H9 (cell line): ENCODE measurements around the gene CEP170B. TPM values are rescaled to one million over a fixed set of nuclear protein-coding genes. Genes with fewer than 3 reads are reported as not detected.

ENCODE experiments used
- DNase-seq: peaks from one replicate; pipeline ENCODE4 v3.0.0-alpha.2; 2017
- H2AFZ ChIP-seq: one replicate; pipeline ENCODE4 v1.6.1; 2013; ENCODE audit warnings: mild to moderate bottlenecking, low read length, control low read depth, moderate library complexity
- H2AK5ac ChIP-seq: 2 replicates; pipeline ENCODE4 v1.6.1; 2013; ENCODE audit warnings: low read length, control low read depth, mixed read lengths; ENCODE audit not compliant: insufficient read length
- H2BK120ac ChIP-seq: one replicate; pipeline ENCODE4 v1.6.1; 2013; ENCODE audit warnings: low read depth, mild to moderate bottlenecking, low read length, control low read depth, inconsistent platforms; ENCODE audit not compliant: poor library complexity, severe bottlenecking
- H2BK12ac ChIP-seq: 2 replicates; pipeline ENCODE4 v1.6.1; 2013; ENCODE audit warnings: low read length, control low read depth, mixed read lengths, low read depth; ENCODE audit not compliant: insufficient read length
- H2BK15ac ChIP-seq: 2 replicates; pipeline ENCODE4 v1.6.1; 2013; ENCODE audit warnings: low read depth, low read length, control low read depth
- H2BK20ac ChIP-seq: one replicate; pipeline ENCODE4 v1.6.1; 2013; ENCODE audit warnings: low read depth, mild to moderate bottlenecking, low read length, control low read depth, inconsistent platforms; ENCODE audit not compliant: poor library complexity, severe bottlenecking
- H2BK5ac ChIP-seq: 2 replicates; pipeline ENCODE4 v1.6.1; 2013; ENCODE audit warnings: low read length, control low read depth, mixed read lengths; ENCODE audit not compliant: insufficient read length
- H3K14ac ChIP-seq: 2 replicates; pipeline ENCODE4 v1.6.1; 2013; ENCODE audit warnings: low read length, control low read depth; ENCODE audit not compliant: insufficient read depth
- H3K18ac ChIP-seq: 2 replicates; pipeline ENCODE4 v1.6.1; 2013; ENCODE audit warnings: low read depth, mild to moderate bottlenecking, mixed read lengths, low read length, control low read depth; ENCODE audit not compliant: insufficient read length
- H3K23ac ChIP-seq: 2 replicates; pipeline ENCODE4 v1.6.1; 2013; ENCODE audit warnings: low read length, control low read depth, mixed read lengths, low read depth; ENCODE audit not compliant: insufficient read length
- H3K23me2 ChIP-seq: 2 replicates; pipeline ENCODE4 v1.6.1; 2013; ENCODE audit warnings: low read depth, mild to moderate bottlenecking, mixed read lengths, low read length, control low read depth; ENCODE audit not compliant: insufficient read length, poor library complexity, severe bottlenecking
- H3K27ac ChIP-seq: 2 replicates; pipeline ENCODE4 v1.5.1; 2013; ENCODE audit warnings: low read length, control low read depth, mixed read lengths, low read depth; ENCODE audit not compliant: insufficient read length
- H3K27me3 ChIP-seq: 2 replicates; pipeline ENCODE4 v1.6.1; 2013; ENCODE audit warnings: low read length, control low read depth, inconsistent platforms; ENCODE audit not compliant: insufficient read depth
- H3K4ac ChIP-seq: 2 replicates; pipeline ENCODE4 v1.6.1; 2013; ENCODE audit warnings: low read depth, mild to moderate bottlenecking, control low read depth, inconsistent platforms, low read length, moderate library complexity
- H3K4me1 ChIP-seq: 2 replicates; pipeline ENCODE4 v1.6.1; 2013; ENCODE audit warnings: low read length, control low read depth, inconsistent platforms; ENCODE audit not compliant: insufficient read depth
- H3K4me2 ChIP-seq: 2 replicates; pipeline ENCODE4 v1.6.1; 2013; ENCODE audit warnings: low read length, control low read depth, mixed read lengths; ENCODE audit not compliant: insufficient read length, insufficient read depth
- H3K56ac ChIP-seq: 2 replicates; pipeline ENCODE4 v1.6.1; 2013; ENCODE audit warnings: low read depth, mild to moderate bottlenecking, mixed read lengths, low read length, control low read depth; ENCODE audit not compliant: insufficient read length
- H3K79me1 ChIP-seq: 2 replicates; pipeline ENCODE4 v1.6.1; 2013; ENCODE audit warnings: low read depth, mild to moderate bottlenecking, moderate library complexity, low read length, control low read depth, inconsistent platforms; ENCODE audit not compliant: insufficient read depth, poor library complexity, severe bottlenecking
- H3K79me2 ChIP-seq: 2 replicates; pipeline ENCODE4 v1.6.1; 2013; ENCODE audit warnings: low read length, control low read depth, inconsistent platforms; ENCODE audit not compliant: insufficient read depth
- H3K9ac ChIP-seq: 2 replicates; pipeline ENCODE4 v1.6.1; 2013; ENCODE audit warnings: low read length, control low read depth, mixed read lengths; ENCODE audit not compliant: insufficient read length; ENCODE audit errors: extremely low read depth
- H3K9me3 ChIP-seq: one replicate; pipeline ENCODE4 v1.6.1; 2013; ENCODE audit warnings: low read depth, low read length, inconsistent platforms; ENCODE audit not compliant: control insufficient read depth
- H3T11ph ChIP-seq: one replicate; pipeline ENCODE4 v1.6.1; 2013; ENCODE audit warnings: mild to moderate bottlenecking, low read length, control low read depth, inconsistent platforms
- H4K20me1 ChIP-seq: one replicate; pipeline ENCODE4 v1.6.1; 2013; ENCODE audit not compliant: control insufficient read depth, insufficient read length, insufficient read depth
- H4K5ac ChIP-seq: 2 replicates; pipeline ENCODE4 v1.6.1; 2013; ENCODE audit warnings: low read depth, mild to moderate bottlenecking, mixed read lengths, low read length, control low read depth; ENCODE audit not compliant: insufficient read length
- H4K8ac ChIP-seq: replicated peaks from 2 replicates; pipeline ENCODE4 v1.6.1; 2013; ENCODE audit warnings: low read length, control low read depth, mixed read lengths, low read depth; ENCODE audit not compliant: insufficient read length
- H4K91ac ChIP-seq: 2 replicates; pipeline ENCODE4 v1.6.1; 2013; ENCODE audit warnings: low read depth, mild to moderate bottlenecking, moderate library complexity, mixed read lengths, low read length, control low read depth; ENCODE audit not compliant: insufficient read length
- H3K27ac Mint-ChIP-seq, 3 experiments: 2 replicates in 2 of 3; 3 replicates in 1 of 3; pipeline ENCODE4 v1.8.0; 2020 to 2021; ENCODE audit warnings: mixed read lengths in 3 of 3, mild to moderate bottlenecking in 1 of 3, moderate library complexity in 1 of 3
- H3K27me3 Mint-ChIP-seq: 2 replicates; pipeline ENCODE4 v1.8.0; 2021; ENCODE audit warnings: low read depth, mild to moderate bottlenecking, moderate library complexity, mixed read lengths
- H3K36me3 Mint-ChIP-seq, 3 experiments: 2 replicates in 2 of 3; 3 replicates in 1 of 3; pipeline ENCODE4 v1.8.0; 2020 to 2021; ENCODE audit warnings: low read depth in 3 of 3, mixed read lengths in 3 of 3; ENCODE audit not compliant: insufficient read depth in 1 of 3
- H3K4me1 Mint-ChIP-seq, 2 experiments: 2 replicates each; pipeline ENCODE4 v1.8.0; 2020; ENCODE audit warnings: mixed read lengths in 2 of 2
- H3K4me3 Mint-ChIP-seq, 2 experiments: 2 replicates in 1 of 2; 3 replicates in 1 of 2; pipeline ENCODE4 v1.8.0; 2020 to 2021; ENCODE audit warnings: mild to moderate bottlenecking in 2 of 2, mixed read lengths in 2 of 2, moderate library complexity in 1 of 2
- H3K9me3 Mint-ChIP-seq, 2 experiments: 2 replicates in 1 of 2; 3 replicates in 1 of 2; pipeline ENCODE4 v1.8.0; 2020; ENCODE audit warnings: mild to moderate bottlenecking in 2 of 2, mixed read lengths in 2 of 2, moderate library complexity in 1 of 2
- CTCF ChIP-seq: fragments of 200-600 bp; sonication (generic); conservative IDR thresholded peaks from 3 replicates; pipeline ENCODE4 v1.8.0; 2021; ENCODE audit warnings: antibody characterized with exemption, mild to moderate bottlenecking
- WGBS: extraction: QIAGEN DNeasy Blood & Tissue Kit; methylation state at CpG from one replicate; pipeline ENCODE4 v1.1.7; 2013; ENCODE audit warnings: missing lambda C conversion rate, low lambda C conversion rate, mixed read lengths; ENCODE audit not compliant: insufficient read length; ENCODE audit errors: extremely low coverage; 5-methylcytosine and 5-hydroxymethylcytosine counted together
- total RNA-seq: library from RNA; stranded (reverse); gene quantifications from 2 replicates; pipeline ENCODE4 v1.2.1, GENCODE V29; 2021

CEP170B gene
- total RNA-seq, 1 experiment from 2014 or later: 28.8 TPM

GRCh38 chr14:104852280-104852663 is 12.8 kb upstream of the CEP170B start:
- H2BK12ac ChIP-seq: no peak overlapping the region
- Mint-ChIP-seq H3K4me3 (no peak overlapping the region), H3K36me3 (no peaks in the 10 kb centered on the region; a peak in 1 of 7 replicates), H3K27me3 (peaks cover 51% of the 10 kb centered on the region), H3K27ac (no peak overlapping the region), H3K4me1 (peaks cover 10 to 17% of the 10 kb centered on the region in 2 experiments), H3K9me3 (no peaks in the 10 kb centered on the region)
- WGBS: no CpG with 5 or more reads among the region's 8 CpGs
- no peak overlapping the region for H3K14ac ChIP-seq
- no peak overlapping the region for H2BK5ac ChIP-seq
- H3K4me2 ChIP-seq: no peak overlapping the region
- H2BK20ac ChIP-seq: no peak overlapping the region
- H3K79me2 ChIP-seq: no peaks in the 10 kb centered on the region
- no peak overlapping the region for H3K56ac ChIP-seq
- H3K9ac ChIP-seq: no peak overlapping the region
- no peak overlapping the region for H3K4ac ChIP-seq
- peaks cover 3% of the 10 kb centered on the region; the same call in 1 of the 2 replicates for H3K4me1 ChIP-seq
- H3K9me3 ChIP-seq: no peaks in the 10 kb centered on the region
- H3K27me3 ChIP-seq: no peaks in the 10 kb centered on the region
- H4K91ac ChIP-seq: no peak overlapping the region
- no peak overlapping the region for H2BK120ac ChIP-seq
- no peak overlapping the region for H3K23ac ChIP-seq
- no peak for TF ChIP-seq CTCF
- no peak overlapping the region for H3T11ph ChIP-seq
- no peak overlapping the region for H2AK5ac ChIP-seq
- no peak overlapping the region for H2BK15ac ChIP-seq
- no peaks in the 10 kb centered on the region for H4K20me1 ChIP-seq
- no peaks in the 10 kb centered on the region for H3K79me1 ChIP-seq
- H3K23me2 ChIP-seq: no peaks in the 10 kb centered on the region
- no peak overlapping the region for H2AFZ ChIP-seq
- no peak overlapping the region for H3K27ac ChIP-seq
- H4K5ac ChIP-seq: no peak overlapping the region
- no peak overlapping the region for H4K8ac ChIP-seq
- DNase-seq: no peak
- no peak overlapping the region for H3K18ac ChIP-seq
